ENCODE measurements around the gene SPTB.

DNA sequence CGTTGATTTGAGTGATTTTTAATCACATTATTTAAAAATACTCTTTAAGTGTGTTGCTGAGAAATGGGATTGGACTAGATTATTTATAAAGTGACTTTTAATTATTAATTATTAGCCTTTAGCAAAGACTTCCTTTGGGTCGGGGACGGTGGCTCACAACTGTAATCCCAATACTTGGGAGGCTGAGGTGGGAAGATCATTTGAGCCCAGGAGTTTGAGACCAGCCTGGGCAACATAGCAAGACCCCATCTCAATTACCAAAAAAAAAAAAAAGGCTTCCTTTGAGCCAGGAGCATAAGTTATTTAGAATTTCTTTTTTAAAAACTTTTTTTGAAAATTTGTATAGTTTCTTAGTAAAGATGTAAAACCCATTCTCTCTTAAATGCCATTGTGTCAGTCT, 43.3 kb upstream of the SPTB start:
- TF ChIP-seq POLR2A (IDR thresholded peaks at IDR 0.05) (no peak), CTCF (IDR thresholded peaks at IDR 0.05) (no peak), POLR2AphosphoS5 (IDR thresholded peaks at IDR 0.05) (no peak)

Data from sigmoid colon (tissue), 4 donors.